Measurements from ENCODE around the gene C1orf115.
"Not testable (repeated sequence)": the region's sequence is repeated elsewhere in the genome, so short reads cannot be mapped to it uniquely, and the experiment has no call there.

The C1orf115 gene

DNA sequence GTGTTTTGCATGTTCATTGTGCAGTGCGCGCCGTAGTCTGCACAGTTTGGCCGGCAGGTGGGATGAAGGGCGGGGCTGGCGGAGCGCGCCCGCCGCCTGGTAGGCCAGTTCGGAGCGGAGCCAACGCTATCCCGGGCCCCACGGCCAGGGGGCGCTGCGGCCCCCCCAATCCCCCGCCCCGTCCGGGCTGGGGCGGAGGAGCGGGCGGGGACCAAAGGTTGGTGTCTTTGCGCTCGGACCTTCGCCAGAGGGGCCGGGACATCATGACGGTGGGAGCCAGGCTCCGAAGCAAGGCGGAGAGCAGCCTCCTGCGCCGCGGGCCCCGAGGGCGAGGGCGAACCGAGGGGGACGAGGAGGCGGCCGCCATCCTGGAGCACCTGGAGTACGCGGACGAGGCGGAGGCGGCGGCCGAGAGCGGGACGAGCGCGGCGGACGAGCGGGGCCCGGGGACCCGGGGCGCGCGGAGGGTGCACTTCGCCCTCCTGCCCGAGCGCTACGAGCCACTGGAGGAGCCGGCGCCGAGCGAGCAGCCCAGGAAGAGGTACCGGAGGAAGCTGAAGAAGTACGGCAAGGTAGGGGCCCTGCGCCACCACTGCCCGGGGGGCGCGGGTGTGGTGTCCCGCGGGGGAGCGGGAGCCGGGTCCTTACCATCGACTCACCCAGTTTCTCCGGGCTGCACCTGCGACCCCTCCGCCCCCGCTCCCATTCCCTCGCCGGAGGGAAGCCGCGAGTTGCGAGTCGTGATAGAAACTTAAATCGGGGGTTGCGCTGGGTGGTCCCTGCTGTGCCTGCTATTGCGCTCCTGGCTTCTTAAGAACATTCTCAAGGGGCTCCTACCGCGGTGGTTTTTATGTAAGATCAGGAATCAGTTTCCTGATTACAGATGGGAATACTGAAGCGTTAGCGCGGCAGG lies at the start of gene C1orf115:
C1orf115 (plus strand) TSS at position 224 of the 913 bp plus-strand sequence; CDS start at position 264, 40 bp downstream.
- DNase-seq = peak; percentile 70 to 73

DNA sequence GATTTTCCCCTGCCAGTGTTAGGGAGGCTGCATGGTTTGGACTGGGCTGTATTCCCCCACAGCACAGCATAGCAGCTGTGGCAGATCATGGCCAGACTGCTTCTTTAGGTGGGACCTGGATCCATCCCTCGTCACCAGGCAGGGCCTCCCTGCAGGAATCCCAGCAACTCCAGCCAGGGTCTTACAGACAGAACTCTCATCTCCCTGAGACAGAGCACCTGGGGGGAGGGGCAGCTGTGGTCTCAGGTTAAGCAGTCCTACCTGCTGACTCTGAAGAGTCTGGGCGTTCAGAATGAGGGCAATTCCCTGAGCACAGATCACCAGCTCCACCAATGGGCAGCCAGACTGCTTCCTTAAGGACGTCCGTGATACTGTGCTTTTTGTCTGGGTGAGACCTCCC lies 47.9 kb upstream of the C1orf115 start:
- no peak for DNase-seq

DNA sequence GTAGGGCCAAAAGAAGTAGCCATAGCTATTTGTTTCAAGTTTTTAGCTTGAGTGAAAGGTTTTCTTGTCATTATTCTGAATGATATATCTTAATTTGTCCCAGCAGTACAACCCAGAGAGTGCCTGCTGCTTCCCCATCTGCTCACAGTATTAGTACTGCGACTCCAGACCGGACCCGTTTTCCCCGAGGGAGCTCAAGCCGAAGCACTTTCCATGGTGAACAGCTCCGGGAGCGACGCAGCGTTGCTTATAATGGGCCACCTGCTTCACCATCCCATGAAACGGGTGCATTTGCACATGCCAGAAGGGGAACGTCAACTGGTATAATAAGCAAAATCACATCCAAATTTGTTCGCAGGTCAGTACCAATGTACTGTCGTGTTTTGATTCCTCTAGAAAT lies 37.2 kb upstream of the C1orf115 start:
- no peak for DNase-seq

- DNase-seq = no peak
Measured at GRCh38 chr1:220655509-220655908, 34.7 kb upstream of the C1orf115 start.

- DNase-seq = no peak
Measured at GRCh38 chr1:220655961-220656740, 34.0 kb upstream of the C1orf115 start.

DNA sequence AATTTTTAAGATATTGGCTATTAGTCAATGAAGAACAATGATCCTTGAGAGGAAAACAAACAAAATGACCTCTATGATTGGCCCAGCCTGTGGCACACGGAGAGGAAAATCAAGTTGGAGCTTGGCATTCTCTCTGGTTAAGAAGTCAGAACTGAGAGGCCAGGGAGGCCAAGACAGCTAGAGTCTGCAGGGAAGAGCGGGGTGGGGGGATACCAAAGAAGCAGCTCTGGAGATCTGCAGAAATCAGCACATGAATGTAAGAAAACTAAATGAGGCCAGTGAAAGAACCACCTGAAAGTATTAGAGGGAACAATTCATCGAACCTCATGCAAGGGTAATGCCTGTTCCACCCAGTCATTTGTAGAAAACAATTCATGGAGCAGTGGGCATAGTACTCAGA lies 23.8 kb upstream of the C1orf115 start:
- no peak for DNase-seq

DNA sequence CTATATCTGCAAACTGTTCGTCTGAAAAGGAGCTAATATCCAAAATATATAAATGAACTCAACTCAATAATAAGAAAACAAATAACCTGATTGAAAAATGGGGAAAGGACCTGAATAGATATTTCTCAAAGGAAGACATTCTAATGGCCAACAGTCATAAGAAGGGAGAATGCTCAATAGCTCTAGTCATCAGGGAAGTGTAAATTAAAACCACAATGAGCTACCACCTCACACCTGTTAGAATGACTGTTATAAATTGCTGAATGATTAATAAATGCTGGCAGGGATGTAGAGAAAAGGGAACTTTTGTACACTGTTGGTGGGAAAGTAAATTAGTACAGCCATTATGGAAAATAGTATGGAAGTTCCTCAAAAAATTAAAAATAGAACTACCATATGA lies 21.2 kb upstream of the C1orf115 start:
- no peak for DNase-seq

DNA sequence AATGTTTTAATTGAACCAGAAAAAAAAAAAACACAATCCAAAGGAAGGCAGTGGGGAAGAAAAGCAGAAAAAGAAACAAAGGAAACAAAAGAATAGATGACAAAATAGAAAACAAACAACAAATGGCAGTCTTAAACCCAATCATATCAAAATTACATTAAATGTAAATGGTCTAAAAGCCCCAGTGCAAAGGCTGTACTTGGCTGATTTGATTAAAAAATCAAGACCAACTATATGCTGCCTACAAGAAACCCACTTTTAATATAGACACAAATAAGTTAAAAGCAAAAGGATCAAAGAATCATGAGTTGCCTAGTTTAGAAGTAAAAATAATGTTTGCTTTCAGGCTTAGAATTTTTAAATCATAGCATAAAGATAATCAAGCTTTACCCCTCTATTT lies 19.8 kb upstream of the C1orf115 start:
- DNase-seq = no peak

- DNase-seq = no peak
Measured at GRCh38 chr1:220673921-220674320, 16.2 kb upstream of the C1orf115 start.

DNA sequence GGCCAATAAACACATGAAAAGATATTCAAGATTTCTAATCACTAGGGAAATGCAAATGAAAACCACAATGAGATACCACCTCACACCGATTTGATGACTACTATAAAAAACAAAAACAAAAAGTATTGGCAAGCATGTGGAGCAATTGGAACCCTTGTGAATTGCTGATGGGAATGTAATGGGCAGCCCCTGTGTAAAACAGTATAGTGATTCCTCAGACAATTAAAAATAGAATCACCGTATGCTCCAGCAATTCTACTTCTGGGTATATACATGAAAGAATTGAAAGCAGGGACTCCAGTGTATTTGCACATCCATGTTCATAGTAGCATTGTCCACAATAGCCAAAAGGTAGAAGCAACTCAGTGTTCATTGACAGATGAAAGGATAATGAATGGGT lies 12.9 kb upstream of the C1orf115 start:
- no peak for DNase-seq

DNA sequence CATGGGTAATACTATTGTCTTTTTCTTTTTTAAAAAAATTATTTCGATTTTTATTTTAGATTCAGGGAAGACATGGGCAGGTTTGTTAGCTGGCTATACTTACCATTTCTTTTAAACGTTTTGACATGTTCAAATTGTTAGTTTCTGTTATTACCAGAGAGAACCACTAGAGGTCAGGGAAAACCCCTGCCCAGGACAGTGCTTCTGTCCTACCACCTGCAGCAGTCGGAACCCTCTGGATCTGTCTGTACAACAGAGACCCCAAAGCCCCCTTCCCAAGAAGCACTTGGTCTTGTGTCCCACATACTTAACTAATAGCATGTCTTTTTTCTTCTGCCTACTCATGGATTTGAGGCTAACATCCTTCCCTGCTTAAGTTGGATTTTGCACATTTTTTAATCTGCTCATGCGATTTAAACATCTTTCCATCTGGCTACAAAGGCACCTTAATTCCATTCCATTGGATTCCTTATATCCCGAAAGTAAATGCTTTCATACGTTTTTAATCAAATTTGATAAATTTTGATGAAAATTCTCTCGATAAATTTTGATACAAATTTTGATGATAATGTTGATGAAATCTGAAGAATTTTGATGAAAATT lies 10.0 kb upstream of the C1orf115 start:
- peak; percentile 10 to 38 for DNase-seq

DNA sequence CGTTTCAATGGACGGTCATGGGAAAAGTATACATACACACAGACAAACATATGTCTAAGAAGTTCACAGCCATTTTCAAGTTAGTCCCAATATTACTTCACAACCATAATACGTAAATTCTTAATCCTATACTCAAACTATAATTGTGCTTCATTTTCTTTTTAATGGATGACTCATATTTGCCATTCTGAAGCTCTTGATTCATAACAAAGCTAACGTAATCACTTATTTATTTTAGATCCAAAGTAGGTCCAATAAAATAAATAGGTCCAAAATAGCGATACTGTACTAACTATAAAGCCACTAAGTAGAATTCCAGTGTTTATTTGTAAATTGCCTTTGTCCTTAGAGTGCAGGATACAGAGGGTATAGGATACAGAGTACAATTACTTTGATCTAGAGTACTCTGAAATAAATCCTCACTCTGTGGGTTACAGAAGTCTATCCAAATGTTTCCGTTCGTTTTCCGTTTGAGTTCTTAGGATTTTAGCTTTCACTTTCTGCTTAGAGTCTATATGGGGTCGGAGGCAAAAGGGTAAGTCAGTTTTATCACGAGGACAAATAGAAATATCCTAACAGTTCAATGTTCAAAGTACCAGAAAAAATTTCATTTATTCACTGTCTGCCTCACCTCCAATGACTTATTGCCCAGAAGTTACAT lies 8.8 kb upstream of the C1orf115 start:
- no peak for DNase-seq

GRCh38 chr1:220682901-220683576 lies 7.1 kb upstream of the C1orf115 start:
- no peak for DNase-seq

DNA sequence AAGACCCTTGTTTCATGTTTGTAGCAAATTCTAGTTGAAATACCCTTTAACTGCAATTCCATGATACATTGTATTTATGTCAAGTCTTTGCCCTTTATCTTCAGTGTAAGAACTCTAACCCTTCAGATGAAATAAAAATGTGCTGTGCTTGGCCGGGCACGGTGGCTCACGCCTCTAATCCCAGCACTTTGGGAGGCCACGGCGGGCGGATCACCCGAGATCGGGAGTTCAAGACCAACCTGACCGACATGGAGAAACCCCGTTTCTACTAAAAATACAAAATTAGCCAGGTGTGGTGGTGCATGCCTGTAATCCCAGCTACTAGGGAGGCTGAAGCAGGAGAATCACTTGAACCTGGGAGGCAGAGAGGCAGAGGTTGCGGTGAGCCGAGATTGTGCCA lies 6.4 kb upstream of the C1orf115 start:
- not testable (repeated sequence) for DNase-seq

- no peak for DNase-seq
Measured at GRCh38 chr1:220684890-220685289, 5.3 kb upstream of the C1orf115 start.

- no peak for DNase-seq
Measured at GRCh38 chr1:220685879-220686278, 4.3 kb upstream of the C1orf115 start.

GRCh38 chr1:220687809-220688208 lies 2.4 kb upstream of the C1orf115 start:
- no peak for DNase-seq

DNA sequence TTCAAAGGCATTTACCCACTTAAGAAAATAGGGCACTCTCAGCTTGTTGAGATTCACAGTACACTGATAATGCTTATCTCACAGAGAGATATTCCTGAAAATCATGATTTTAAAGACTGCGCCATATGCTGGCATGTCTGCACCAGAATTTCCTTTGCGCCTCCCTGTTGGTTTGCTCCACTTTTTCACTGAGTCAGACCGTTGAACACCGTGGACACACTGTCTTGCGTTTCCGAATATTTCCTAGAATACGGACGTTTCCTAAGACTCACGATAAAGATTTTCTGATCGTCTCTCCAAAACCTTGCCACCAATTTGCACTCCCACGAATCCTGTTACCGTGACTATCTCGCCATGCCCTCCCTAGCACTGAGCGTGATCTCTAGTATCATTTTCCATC lies 497 bp upstream of the C1orf115 start:
- DNase-seq = no peak

DNA sequence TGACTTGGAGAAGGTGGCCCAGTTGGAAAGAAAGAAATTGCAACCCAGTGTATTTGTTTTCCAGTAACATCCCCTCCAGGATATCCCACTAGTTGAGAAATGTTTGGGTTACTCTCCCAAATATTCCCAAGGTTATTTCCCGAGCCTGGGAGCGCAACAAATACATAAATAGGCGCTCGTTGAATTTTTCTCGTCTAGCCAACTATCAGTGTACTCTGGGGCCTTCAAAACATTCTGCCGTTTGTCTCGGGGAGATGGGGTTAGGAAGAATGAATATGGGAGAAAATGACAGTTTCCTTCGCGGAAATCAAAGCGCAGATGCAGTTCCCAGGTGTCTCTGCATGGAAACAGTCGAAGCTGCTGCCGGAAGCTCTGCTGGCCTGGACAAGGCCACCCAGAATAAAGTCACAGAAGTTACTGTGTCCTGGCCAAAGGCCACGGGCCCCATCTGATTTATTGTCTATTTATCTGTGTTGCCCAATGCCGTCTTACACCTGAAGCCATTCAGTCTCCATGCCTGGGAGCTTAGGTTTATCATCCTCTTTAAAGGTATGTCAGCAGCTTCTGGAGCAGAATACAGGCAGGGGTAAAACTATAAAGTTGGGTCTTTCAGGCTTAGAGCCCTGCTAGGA lies 1.0 kb downstream of the C1orf115 start:
- DNase-seq = no peak

DNA sequence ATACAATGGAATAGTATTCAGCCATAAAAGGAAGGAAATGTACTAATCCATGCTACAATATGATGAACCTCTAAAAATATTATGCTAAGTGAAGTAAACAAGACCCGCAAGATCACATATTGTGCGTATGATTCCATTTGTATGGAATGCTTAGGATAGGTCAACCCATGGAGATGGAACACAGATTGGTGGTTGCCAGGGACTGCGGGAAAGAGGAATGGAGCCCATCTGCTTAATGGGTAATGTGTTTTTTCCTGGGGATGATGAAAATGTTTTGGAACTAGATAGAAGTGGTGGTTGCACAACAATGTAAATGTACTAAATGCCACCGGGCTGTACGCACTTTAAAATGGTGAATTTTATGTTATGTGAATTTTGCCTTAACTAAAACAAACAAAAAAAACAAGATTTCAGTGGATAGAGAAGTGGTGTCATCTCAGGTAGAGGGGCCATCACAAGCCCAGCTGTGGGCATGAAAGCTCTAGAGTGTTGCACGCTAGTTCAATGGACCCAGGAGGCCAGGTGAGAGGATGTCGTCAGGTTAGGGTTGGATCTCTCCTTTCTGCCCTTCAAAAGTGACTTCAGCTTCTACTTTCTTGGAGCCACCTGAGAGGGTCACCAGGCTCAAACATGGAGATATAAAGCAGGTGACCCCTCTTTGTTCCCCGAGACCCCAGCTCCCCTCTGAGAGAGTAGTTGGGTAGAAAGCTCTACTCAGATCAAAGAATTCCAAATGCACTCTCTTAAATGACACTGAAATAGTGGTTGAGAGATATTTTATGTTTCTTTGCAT lies 2.5 kb downstream of the C1orf115 start:
- DNase-seq = no peak

GRCh38 chr1:220694866-220695382 lies 4.8 kb downstream of the C1orf115 start:
- no peak for DNase-seq

Data from CD4-positive, alpha-beta T cell treated with Interleukin-1 beta for 1 hour (primary cell).